Hematopoietic multipotent progenitor cell treated with erythropoietin and hydrocortisone succinate and interleukin-3 and kit ligand, for 4 days (in vitro differentiated cells): Measurements from ENCODE around the gene INO80C.
"Not testable (repeated sequence)": the region's sequence is repeated elsewhere in the genome, so short reads cannot be mapped to it uniquely, and the experiment has no call there.

ENCODE experiments used
- DNase-seq: peaks from one replicate; pipeline ENCODE4 v3.0.0-alpha.2; 2015

The INO80C gene

GRCh38 chr18:35458677-35459441 lies 38.9 kb downstream of the INO80C start:
- DNase-seq: peak; percentile 70

- no peak for DNase-seq
Observed at GRCh38 chr18:35458271-35458670, 39.5 kb downstream of the INO80C start.

DNA sequence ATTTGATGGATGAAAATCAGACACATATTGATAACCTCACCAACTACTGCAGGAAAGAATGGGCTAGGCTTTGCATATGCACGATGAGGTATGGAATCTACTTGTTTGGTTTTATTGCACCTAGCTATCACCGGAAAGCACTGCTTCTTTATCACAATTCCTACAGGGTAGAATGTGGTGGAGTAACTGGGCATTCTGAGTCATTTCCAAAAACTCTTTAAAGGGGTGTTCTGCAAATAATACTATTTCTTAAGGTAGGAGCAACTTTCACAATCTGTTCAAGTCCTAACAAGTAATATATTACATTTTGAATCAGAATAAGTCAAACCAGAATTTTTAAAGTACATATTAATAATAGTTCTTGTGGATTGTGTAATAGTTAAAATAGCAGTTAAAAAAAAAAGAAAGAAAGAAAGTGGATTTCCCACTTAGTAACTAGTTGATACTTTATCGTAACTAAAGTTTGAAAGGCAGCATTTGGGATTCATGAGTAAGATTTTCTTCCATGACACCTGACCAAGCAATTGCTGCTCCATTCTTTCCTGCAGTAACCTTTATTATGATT lies 40.5 kb downstream of the INO80C start:
- DNase-seq: no peak

DNA sequence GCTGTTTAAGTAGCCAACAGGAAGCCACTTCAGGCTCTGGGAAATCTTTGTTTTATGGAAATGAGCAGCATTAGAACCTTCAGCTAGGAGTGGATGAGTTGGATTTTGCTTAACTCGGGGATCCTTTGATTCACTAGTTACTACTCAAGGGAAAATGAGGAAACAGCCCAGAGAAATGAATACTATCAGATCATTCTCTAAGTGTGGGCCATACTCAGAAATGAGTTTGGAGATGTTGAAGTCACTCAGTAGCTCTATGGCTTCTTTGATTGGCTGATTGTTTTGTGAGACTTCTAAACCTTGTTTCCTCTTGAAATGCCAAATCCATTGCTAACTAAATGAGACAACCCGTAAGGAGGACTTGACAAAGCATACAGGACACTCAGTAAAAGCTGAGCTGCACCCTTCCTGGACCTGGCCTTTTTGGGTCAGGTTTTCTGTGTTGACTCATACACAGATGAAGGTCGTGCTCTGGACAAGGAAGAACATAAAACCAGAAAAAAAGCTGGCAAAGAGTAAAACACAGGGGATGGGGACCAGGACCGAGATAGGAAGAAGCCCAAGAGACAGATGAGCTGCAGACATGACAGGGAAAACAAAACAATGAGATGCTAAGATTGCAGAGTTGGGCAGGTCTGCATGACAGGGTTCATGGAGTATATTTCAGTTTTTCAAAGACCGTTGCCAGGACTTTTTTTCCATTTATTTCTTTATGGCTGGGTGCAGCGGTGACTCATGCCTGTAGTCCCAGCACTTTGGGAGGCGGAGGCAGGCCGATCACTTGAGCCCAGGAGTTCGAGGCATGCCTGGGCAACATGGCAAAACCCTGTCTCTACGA lies 41.6 kb downstream of the INO80C start:
- DNase-seq: no peak

GRCh38 chr18:35454803-35455202 lies 43.0 kb downstream of the INO80C start:
- no peak for DNase-seq

DNA sequence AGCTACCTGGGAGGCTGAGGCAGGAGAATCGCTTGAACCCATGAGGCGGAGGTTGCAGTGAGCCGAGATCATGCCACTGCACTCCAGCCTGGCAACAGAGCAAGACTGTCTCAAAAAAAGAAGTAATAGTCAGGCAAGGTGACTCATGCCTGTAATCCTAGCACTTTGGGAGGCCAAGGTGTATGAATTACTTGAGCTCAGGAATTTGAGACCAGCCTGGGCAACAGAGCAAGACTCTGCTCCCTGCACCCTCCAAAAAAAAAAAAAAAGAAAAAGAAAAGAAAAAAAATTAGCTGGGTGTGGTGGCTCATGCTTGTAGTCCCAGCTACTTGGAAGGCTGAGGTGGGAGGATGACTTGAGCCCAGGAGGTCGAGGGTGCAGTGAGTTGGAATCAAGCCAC lies 44.7 kb downstream of the INO80C start:
- not testable (repeated sequence) for DNase-seq

DNA sequence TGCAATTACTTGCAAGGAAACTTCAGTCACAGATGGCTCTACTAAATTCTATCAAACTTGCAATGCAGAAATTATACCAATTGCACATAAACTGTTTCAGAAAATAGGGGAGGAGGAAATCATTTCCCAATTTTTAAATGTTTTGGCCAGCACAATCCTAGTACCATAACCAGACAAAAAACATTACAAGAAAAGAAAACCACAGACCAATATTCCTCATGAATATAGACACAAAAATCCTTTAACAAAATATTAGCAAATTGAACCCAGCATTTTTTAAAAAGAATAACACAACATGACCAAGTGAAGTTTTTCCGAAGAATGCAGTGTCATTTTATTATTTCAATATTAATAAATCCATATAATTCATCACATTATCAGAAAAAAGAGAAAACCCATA lies 45.8 kb downstream of the INO80C start:
- DNase-seq: no peak

- DNase-seq: no peak
Observed at GRCh38 chr18:35451032-35451431, 46.7 kb downstream of the INO80C start.

GRCh38 chr18:35444636-35445035 lies 53.1 kb downstream of the INO80C start:
- no peak for DNase-seq

GRCh38 chr18:35443847-35444246 lies 53.9 kb downstream of the INO80C start:
- DNase-seq: no peak

DNA sequence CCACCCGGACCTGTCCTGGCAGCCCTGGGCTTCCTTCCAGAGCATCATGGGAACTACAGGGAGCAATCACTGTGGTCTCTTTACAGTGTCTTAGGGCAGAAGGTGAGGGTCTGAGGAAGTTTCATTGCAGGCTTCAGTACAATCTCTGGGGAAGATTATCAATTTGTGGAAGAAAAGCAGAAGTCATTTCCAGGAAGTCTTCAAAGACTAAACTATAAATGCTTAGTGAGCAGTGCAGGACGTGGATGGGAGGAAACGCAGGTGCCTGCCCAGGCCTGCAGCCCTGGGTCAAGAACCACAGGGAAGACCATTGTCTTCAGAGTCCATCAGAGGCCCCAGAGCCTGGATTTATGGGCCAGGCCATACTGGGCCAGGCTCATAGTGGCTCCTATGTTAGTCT lies 54.3 kb downstream of the INO80C start:
- peak; percentile 56 for DNase-seq

DNA sequence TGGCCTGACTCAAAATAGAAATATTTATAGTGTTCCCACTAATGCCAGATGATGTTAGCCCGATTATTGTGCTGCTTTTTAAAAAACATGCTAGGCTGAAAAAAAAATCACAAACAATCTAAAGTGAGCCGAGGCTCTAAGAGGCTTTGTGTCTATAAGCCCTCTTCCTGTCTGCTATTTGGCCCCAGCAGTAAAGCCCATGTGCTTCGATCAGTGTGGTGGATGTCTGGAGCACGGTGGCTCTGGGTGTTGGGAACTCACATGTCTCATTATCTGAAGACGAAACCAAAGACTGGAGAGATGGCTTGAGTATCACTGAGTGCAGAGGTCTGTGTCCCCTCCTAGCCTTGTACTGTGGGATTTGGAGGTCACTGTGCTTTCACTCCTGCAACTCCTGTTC lies 55.1 kb downstream of the INO80C start:
- no peak for DNase-seq

DNA sequence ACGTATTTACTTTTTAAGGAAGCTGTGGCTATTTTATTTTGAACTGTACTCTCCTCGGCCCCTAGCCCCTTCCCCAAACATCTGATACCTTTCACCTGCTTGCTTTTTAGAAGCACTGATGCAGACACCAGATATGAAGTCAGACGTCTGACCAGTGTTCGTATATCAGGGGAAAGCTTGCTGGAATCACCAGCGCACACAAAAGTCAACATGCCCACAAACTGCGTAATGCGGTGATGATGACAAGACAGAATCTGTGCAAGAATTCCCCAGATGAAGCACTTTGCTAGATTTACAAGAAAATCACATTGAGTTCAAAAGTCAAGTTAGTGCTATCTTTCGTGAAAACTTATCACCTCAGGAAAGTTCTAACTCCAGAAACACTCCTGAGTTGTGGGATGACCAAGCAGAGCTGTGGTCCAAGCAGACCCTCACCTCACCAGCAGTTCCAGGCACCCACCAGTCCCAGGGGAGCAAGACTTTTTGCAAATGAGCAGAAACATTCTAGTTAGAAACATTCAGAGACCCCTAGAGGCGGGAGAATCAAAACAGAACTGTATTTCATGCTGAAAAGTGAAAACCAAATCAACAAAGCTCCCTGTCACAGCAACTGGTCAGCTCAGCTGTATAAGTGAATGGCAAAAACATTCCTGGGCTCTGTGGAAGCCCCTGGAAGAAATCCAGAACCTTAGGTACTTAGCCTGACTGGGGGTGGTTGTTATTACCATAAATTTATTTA lies 55.7 kb downstream of the INO80C start:
- DNase-seq: no peak

- no peak for DNase-seq
Observed at GRCh38 chr18:35438480-35439234, 59.1 kb downstream of the INO80C start.

GRCh38 chr18:35437836-35438235 lies 59.9 kb downstream of the INO80C start:
- DNase-seq: no peak

DNA sequence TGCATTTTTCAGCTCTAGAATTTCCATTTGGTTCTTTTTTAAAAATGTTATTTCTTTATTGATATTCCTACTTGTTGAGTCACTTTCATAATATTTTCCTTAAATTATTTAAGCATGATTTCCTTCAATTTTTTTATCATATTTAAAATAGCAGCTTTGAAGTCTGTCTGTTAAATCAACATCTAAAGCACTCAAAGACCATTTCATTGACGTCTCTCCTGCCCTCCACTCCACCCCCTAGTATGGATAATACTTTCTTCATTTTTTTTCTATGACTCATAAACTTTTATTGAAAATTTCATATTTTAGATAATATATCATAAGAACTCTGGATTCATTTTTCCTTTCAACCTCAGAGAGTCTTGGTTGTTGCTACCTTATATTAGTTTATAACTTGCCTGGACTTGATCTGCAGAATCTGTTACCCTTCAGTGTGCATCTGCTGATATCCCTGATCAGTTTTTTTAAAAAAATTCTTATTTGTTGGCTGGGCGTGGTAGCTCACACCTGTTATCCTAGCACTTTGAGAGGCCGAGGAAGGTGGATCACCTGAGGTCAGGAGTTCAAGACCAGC lies 61.6 kb downstream of the INO80C start:
- DNase-seq: no peak

DNA sequence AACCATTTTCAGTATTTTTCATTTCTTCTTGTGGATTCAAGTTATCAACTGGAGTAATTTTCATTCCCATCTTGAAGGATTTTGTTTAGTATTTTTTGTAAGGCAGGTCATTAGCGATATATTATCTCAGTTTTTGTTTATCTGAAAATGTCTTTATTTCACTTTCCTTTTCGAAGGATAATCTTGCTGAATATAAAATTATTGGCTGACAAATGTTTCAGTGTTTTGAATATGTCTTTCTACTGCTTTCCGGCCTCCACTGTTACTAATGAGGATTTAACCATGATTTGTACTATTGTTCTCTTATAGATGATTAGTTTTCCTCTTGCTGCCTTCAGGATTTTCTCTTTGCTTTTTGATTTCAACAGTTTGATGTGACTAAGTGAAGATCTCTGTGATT lies 62.4 kb downstream of the INO80C start:
- no peak for DNase-seq

- peak; percentile 21 for DNase-seq
Observed at GRCh38 chr18:35432565-35433001, 65.2 kb downstream of the INO80C start.

GRCh38 chr18:35431374-35431741 lies 66.4 kb downstream of the INO80C start:
- no peak for DNase-seq

- DNase-seq: peak; percentile 22
Observed at GRCh38 chr18:35430721-35431373, 66.9 kb downstream of the INO80C start.

DNA sequence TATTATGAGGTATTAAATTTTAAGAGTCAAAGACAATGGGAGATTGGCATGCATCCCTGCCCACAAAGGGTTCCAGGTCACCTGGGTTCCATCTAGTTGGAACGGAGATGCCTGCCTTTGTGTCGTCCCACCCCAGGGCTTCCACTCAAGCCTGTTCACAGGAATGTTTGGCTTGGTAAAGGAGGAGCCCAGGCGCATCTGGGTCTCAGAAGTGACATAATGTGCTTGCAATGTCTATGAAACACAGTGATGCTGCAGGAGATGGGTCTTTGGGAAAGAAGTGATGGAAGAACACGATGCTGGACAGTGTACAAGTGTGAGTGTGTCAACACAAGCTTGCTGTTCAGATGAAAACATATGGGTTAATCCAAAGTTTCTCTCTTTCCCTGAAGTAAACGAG lies 71.0 kb downstream of the INO80C start:
- no peak for DNase-seq

DNA sequence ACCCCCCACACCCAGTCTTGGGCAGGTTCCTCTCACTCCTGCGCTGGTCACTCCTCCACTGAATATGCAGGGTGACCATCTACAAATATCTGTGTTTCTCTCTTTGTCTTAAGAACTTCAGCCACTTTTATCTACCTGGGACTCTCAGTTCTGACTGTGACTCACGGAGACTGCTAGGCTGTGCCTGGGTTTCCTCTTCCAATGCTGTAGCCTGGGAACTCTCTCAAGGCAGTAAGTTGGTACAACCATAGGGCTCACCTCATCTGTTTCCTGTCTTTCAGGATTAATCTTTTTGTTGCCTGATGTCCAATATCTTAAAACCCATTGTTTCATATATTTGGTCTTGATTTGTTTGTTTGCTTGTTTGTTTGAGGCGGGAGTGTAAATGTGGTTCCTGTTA lies 73.4 kb downstream of the INO80C start:
- DNase-seq: no peak
